Right lobe of liver (tissue), 4 donors: ENCODE results near the gene C6orf163.

ENCODE experiments used
- POLR2A ChIP-seq: fragments of 450-650 bp; IDR thresholded peaks from one replicate; pipeline ENCODE4 v1.6.1; 2017; ENCODE audit warnings: antibody characterized with exemption, mild to moderate bottlenecking
- TF ChIP-seq, protein P1 (sequence below), 4 donors: fragments of 200-600 bp in 3 of 4; fragments of 450-650 bp in 1 of 4; IDR thresholded peaks; one replicate each; pipeline versions ENCODE4 v1.5.1 to v1.8.0; 2016 to 2022; ENCODE audit warnings: antibody characterized with exemption in 4 of 4, mild to moderate bottlenecking in 2 of 4
- donor health status: DM: no; HTN: no; CAD: no.
- donor health status: DM: no; HTN: no; CAD: no.
- donor health status: DM: no; HTN: yes; CAD: no.

DNA sequence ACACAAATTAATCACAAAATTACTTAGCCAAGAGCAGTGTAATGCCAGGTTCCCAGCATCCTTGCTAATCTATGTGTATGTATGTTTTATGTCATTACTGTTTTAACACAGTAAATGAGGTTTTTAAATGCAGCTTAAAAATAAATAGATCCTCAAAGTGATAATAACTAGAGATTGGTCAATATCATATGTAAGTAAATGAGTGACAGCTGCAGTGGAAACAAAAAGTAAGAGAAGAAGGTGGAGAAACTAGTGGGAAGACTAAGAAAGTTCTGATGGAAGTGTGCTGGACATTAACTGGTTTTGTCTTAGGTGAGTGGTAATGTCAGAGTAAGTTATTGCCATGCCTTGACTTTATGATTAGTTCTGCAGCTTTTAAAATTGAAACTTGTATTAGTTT, 13.7 kb upstream of the C6orf163 start:
- TF ChIP-seq, protein P1, sequence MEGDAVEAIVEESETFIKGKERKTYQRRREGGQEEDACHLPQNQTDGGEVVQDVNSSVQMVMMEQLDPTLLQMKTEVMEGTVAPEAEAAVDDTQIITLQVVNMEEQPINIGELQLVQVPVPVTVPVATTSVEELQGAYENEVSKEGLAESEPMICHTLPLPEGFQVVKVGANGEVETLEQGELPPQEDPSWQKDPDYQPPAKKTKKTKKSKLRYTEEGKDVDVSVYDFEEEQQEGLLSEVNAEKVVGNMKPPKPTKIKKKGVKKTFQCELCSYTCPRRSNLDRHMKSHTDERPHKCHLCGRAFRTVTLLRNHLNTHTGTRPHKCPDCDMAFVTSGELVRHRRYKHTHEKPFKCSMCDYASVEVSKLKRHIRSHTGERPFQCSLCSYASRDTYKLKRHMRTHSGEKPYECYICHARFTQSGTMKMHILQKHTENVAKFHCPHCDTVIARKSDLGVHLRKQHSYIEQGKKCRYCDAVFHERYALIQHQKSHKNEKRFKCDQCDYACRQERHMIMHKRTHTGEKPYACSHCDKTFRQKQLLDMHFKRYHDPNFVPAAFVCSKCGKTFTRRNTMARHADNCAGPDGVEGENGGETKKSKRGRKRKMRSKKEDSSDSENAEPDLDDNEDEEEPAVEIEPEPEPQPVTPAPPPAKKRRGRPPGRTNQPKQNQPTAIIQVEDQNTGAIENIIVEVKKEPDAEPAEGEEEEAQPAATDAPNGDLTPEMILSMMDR (IDR thresholded peaks at IDR 0.05), result no peak
- TF ChIP-seq POLR2A, result no peak
